Forelimb muscle (tissue), 1 donor: ENCODE data around the gene IFIH1. TPM values are rescaled to one million over a fixed set of nuclear protein-coding genes. Genes with fewer than 3 reads are reported as not detected.

Source experiments
- DNase-seq: peaks from one replicate; pipeline ENCODE4 v3.0.0-alpha.2; 2013; ENCODE audit warnings: low read depth
- polyA plus RNA-seq: library from polyadenylated mRNA; unstranded; fragments of 120-200 nt; gene quantifications from one replicate; pipeline ENCODE4 v1.2.1, GENCODE V29; 2013; ENCODE audit not compliant: insufficient read length

The IFIH1 gene
- polyA plus RNA-seq: 2.3 TPM

DNA sequence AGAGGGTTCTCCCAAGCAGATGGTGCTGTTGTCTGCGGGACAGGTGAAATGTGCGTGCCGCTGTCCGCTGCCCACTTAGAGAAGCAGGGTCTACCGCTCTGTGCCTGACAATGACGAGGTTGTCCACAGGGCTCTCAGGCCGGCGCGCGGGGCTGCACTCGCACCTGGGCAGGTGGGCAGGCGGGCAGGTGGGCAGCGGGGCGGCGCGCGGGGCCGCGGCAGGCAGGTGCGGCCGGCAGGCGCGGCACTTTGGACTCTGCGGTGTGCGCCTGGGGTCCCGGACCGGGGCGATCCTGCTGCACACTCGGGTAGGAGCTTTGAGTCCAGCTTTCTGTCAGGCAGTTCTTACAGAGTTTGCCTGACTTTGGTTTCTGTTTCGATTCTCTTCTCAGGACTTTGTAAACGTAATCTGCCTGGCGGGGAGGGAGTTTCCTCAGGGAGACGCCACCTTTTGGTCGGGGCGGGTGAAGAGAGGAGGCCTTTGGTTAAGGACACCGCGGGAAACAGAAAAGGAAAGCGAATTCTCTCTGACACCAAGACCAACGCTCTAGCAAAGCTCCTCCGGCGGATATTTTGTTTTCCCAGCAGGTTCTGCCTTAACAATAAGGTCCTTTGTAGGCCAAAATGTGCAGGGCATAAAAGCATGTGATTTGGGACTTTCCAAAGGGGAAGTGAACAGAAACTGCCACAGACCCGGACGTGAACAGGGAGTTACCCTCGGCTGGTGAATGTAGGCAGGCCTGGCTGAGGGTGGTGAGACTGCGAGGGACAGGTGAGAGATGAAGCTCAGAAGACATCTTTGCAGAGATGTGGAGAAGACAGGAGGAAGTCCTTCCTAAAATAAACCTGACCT lies at the start of gene IFIH1:
Gene IFIH1 (minus strand): TSS at position 357 of the 853 bp plus-strand sequence. CDS start 377 bp downstream, outside the sequence.
- peak; percentile 71 for DNase-seq

DNA sequence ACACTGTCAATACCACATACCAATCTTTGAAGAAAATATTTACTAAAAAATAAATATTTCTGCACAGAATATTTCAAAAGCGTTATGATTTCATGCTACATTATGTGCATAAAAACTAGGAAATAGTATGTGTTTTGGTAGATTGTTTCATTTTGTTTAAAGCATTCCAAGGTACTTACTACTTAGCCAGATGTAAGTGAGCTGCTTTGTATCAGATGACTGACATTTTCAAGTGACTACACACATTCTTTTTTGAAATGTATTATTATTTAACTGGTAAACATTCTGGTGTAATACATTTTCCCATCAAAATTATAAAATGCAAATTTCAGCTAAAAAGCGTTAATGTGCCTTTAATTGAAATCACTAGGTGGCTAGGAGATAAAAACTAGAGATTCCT lies 46.9 kb upstream of the IFIH1 start:
- DNase-seq: no peak

DNA sequence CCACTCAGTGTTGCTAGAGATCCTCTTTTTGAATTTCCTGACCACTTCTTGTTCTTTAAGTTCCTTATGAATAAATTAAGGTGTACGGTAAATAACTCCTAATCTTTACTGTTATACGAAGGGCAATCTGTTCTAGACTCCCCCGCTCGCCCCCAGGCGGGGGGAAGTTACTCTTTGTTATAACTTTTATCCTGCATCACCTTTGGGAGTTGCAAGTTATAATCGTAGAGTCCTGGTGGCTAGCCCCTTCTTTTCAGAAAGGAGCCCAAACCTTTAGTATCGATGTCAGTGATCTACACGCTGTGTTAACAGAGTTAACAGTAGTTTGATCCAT lies 26.1 kb upstream of the IFIH1 start:
- DNase-seq: no peak

DNA sequence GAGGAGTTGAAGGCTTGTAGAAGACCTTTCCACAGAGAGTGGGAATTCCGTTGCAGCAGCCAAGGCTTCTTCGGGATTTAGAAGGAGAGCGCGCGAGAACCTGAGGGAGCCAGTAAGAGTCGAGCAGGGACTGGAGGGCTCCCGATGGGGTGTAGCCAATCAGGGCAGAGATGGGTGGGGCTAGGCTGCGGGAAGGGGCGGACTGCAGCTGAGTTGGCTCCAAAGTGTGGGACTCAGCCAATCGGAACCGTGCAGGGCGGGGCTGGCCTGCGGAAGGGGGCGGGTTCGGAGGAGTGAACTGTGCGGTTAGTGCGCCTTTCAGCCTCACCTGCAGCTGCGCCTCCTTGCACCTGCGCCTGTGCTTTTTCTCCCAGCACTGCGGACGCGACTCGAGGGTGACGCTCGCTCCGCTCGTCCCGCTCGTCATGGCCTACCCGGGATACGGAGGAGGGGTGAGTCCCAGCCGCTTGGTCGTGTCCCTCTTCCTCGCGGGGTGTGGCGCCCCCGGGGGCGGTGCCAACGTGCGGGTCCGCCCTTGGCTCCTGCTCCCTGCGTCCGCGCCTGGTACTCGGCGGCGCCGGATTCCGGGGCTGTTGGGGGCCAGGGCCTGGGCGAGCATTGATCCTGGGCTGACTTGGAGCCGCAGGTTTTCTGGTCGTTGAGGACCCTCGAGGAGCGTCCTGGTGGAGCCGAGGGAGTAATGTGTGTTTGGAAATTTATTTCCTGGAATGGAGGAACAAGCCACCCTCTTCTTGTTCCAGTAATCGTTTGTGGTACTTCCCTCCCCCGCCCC lies 25.5 kb upstream of the IFIH1 start, which contains the start of gene GCA:
Gene GCA (plus strand): TSS at position 309 of the 793 bp plus-strand sequence. CDS start 117 bp downstream, at position 426.
- peak; percentile 73 for DNase-seq

DNA sequence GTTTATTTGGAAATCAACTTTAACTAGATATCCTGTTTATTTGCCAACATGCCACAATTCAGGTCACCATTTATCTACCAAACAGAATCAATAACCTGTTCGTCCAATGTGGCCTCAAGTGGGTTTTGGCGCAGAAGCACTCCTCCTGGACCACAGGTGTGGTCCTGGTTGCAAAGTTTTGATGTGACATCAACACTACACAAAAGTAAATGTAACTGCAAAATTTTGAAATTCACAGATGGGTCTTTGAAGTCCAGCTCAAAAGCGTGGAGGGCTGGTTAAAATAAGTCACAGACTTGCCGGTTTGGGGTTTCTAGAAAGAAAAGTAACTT lies 25.0 kb upstream of the IFIH1 start:
- DNase-seq: no peak

DNA sequence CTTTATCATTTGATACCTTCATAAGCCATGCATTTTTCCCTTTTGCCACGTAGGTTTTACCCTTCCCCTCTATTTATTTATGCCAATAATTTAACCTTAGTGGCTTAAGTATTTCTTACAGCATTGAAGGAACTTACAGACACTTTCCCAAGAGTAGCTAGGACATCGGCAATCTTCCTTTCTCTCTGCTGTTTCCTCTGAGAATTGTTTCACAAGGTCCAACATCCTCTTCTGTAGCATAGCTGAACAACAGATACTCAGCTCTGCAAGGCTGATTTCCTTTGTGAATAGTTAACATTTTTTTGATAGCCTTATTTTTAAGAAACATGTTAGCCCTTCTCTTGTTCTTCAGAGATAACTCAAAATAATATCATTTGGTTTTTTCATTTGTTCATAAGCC lies 24.4 kb upstream of the IFIH1 start:
- DNase-seq: no peak

DNA sequence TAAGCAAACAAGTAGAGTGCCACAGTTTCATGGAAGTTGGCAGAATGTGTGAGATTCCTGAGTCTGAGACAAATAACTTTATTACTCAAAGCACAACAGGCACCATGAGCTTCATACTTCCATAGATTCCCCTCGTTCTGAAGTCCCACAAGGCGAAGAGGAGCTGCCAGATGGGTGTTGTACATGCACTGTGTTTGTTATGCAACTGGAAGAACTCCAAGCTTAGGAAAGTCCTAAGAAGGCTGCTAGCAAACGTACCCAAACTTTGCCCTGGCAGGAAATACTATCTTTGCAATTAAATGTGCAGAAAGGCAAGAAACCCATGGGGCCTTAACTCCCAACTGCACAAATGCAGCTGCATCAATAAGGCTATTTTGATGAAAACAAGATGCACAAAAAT lies 23.8 kb upstream of the IFIH1 start:
- DNase-seq: no peak

DNA sequence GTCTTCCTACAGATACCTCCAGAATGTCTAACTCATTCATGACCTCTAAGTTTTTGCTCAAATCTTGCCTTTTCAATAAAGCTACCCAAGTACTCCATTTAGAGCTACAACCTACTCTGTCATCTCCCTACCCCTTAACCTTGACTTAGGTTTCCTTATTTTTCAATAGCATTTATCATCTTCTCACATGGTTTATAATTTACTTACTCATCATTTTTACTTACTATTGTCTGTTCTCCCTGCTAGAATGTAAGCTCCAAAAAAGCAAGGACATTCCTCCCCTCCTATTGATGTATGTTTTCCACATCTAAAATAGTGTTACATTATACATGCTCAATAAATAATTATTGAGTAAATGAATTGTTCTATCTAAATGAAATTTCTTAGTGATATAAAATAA lies 22.3 kb upstream of the IFIH1 start:
- DNase-seq: no peak

DNA sequence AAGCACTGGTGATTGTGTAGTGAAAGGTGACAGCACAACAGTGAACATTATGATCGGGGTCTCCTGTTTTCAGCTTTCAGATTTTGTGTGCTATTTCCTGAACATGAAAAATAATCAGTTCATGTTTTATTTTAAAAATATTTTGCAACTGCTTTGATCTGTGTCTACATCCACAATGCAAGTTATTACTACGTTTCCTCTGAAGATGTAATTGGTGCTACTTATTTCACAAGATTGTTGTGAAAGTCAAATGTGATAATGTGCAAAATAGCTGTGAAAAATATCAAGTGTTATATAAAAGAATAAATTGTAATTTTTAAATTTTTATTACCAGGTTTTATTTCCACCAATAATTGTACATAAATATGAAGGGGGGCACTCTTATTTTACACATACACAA lies 19.4 kb upstream of the IFIH1 start:
- no peak for DNase-seq

DNA sequence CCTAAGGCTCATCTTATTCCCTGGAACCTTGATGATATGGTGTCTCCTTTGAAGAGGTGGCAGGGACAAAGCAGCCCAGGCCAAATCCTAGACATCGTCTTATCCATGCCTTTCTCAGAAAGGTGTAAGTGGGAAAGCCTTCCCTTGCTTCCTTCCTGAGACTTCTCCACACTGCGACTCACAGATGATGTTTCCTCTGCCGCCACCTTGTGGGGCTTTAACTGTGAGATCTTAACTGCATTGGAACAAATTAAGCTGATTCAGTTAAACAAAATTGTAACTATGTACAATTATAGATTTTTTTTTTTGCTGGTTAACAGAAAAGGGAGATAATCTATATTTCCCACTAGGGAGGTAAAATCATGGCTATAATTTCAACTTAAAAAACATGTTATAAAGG lies 15.5 kb upstream of the IFIH1 start:
- DNase-seq: no peak

DNA sequence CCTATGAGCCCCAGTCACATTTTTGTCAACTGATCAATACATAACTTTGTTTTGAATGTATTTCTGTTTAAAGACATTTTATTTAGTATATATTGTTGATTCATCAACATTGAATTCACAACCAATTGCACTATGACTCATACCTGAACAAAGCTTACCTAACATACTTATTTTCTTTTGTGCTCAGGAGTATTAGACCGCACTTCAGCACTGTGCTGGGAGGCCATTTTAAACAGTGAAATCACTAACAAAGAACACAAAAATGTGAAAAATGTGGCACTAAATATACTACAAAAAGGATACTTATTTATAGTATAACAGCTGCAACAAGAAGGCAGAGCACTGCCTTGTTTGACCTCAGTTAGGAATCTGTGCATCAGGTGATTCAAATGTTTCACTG lies 12.4 kb upstream of the IFIH1 start:
- DNase-seq: no peak

DNA sequence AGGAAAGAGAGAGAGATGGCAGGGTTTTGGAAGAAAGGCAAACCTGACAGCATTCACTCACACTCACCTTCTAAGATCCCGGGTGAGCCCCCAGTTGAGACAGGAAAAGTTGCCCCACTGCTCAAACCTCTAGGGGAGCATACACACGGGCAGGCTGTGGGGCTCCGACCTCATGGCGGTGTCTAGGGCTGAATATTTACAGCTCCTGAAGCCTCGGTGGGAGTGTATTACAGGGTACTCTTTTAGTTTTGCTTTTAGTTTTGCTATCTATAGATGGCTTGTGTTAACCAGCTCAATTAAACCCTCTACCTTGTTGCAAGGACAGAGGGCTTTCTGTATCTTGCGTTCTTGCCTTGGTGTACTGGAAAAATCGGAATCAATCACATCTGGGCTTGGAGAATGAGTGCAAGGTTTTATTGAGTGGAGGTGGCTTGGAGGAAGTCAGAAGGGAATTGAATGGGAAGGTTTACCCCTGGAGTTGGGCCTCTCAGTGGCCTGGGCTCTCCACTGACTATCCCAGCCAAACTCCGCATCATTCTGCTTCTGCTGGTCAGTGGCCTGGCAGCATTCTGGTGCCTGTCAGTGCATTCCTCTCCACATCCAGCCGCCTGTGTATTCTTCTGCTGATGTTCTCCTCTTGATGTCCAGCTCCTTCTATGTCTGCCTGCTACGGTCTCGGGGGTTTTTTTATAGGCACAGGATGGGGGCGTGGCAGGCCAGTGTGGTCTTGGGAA lies 10.1 kb upstream of the IFIH1 start:
- DNase-seq: no peak

DNA sequence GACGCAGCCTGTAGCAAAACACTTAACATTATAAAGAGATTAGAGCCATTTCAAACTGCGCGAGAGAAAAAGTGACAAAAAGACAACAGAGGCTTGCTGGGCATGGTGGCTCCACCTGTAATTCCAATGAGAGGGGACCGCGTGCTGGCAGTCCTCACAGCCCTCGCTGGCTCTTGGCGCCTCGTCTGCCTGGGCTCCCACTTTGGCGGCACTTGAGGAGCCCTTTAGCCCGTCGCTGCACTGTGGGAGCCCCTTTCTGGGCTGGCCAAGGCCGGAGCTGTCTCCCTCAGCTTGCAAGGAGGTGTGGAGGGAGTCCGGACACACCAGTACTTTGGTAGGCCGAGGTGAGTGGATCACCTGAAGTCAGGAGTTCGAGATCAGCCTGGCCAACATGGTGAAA lies 9.3 kb upstream of the IFIH1 start:
- no peak for DNase-seq

DNA sequence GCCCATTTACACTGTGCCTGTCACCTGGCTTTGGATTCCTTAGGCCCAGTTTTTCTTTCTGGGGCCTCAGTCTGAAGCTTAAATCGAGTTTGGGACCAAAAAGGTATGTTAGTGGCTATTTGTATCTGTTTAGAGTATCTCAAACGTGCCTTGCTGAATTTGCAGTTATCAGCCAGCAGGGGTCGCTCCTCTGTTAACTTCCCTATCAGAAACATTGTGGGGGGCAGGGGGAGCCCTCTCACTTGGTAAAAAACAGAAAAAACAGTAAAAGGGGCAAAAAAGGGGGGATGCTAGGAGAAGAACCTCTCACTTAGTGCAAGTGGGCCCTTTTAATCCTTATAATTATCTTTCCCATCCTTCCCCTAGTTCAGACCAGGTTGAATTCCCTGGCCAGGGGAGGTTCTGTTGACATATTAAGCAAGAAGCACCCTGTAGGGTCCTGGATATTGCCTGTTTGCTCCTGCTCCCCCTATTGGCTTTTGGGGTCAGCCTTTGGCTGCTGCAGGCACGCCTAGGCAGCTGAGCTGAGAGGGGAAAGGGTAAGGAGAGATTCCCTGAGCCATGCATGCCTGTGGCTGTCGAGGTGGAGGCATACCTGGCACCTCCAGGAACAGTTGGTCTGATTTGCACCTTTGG lies 8.8 kb upstream of the IFIH1 start:
- DNase-seq: no peak

DNA sequence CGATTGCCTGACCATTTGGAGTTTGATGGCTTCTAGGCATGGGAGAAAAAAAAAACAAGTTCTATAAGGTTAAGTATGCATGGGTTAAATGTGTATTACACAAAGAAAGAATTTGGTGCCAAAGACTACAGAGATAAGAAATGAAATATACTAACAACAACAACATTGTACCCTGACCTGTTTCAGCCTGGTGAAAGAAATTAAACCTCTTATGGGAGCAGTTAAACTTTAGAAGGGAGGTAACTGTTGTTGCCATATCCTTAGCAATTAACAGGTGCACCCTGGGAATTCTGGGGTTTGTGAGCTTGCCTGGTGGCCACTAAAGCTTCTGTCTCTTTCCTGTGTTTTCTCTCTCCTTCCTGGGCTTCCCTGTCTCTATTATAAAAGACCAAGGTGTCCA lies 6.5 kb upstream of the IFIH1 start:
- DNase-seq: no peak

DNA sequence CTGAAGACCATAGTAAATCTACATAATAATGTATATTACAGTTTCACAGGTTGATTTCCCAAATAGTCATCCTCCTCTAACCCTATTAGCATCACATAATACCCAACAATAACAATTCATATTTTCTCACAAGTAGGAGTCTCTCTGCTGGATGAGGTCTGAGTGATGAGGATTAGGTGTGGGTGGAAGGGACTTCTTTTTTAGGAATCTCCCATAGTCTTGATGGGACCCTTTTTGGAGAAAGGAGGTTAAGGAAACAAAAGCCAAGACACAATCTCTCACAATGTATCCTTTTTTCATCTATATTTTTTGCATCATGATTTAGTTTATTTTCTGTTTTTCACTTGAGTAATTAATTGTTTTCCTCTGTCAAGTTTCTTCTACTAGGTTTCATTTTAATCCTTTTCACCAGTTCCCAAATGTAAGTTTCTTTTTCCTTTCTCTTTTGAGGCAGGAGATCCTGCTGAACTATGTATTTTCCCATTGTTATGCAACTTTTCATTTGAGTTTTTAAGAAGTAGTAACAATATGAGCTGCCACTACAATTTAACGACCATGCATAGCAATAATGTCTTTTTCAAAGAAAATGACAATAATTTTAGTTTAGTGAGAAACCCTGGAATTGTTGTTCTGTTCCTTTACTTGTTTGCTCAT lies 2.5 kb upstream of the IFIH1 start:
- no peak for DNase-seq

DNA sequence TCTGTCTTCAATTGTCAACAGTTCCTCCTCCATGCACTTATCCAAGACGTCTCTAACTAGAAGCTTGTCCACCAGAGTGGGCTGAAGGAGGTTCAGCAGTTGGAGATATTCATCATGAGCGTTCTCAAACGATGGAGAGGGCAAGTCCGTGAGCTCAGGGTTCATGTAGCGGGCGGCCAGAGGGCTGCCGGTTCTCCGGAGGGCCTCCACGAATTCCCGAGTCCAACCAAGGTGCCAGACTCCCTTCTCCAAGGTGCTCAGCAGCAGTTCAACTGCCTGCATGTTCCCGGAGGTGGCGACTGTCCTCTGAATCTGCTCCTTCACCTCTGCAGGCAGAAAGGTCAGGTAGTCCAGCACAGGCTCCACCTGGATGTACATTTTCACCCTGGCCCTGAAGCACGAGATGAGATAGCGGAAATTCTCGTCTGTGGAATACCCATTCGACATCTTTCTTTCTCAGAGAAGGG lies 590 bp downstream of the IFIH1 start:
- DNase-seq: no peak

DNA sequence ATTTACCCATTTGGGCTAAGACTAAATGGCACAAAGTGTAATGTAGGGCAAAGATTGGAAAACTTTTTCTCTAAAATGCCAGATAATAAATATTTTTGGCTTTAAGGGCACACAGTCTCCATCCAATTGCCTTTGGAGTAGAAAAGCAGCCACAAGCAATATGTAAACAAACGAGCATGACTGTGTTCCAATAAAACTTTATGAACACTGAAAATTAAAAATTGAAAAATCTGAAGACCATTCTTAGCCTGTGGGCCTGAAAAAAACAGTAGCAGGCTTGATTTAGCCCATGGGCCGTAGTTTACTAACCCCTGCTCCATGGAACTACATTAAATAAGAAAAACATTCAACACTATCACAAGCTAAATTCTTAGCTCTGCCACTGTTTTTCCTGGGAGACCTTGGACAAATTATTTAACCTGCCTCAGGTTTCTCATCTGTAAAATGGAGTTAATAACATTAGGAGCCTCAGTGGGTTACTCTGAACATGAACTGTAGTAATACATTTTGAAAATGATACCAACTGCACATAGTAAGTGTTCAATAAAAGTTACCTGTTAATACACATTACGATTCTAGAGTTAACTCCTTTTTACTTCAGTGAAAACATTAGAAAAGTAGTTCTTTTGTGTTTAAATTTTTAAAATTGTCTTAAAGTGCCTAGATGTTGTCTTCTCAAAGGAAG lies 1.3 kb downstream of the IFIH1 start:
- no peak for DNase-seq

DNA sequence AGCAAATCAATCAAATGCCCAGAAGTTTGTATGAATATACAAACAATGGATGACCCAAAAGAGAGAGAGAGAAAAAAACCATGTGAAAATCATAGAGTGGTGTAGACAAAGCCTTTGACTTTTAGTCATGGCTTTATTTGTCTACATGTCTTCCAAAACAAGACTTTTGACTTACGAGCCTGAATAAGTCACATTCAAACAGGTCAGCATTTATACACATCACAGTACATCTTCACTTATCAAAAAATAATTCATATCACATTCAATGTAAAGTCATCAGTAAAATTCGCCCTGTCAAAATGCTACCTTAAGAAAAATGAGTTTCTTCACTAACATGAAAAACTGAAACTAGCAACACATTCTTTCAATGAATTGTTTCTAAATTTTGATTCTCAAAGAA lies 1.9 kb downstream of the IFIH1 start:
- DNase-seq: no peak

DNA sequence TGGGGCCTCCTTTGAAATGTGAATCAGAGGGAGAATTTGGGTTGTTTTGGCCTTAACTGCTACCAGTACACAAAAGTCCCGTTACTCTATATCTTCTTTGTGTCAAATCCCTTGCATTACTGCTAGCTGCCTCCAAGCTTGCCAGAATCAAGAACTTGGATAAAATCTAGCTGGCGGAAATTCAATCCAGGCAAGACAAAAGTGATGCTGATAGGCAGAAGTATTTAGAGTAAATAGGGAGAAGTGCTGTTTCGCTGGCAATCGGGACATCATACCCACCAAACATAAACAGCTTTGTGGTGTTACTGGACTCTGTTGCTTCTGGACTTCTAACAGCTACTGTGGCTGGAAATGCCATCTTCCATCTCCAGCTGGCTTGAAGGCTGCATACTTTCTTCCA lies 2.5 kb downstream of the IFIH1 start:
- no peak for DNase-seq

DNA sequence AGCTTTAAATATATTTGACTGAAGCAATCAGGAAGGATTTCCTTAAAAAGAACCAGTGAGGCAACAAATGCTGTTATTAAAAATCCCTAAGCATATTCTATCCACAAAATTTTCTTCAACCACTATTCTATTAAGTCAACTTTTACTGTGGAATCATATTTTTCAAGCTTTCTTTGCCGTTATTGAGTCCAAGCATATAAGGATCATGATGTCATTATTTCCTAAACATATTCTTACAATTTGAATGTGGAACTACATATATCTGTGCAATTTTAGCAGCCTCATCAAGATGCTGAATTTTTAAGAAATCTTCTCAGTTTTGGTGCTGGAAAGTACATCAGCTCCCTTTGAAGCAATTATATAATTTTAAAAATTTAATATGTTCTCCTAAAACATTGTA lies 5.6 kb downstream of the IFIH1 start:
- no peak for DNase-seq
